GM19023 (cell line): ENCODE results near the gene DNMT3A.

Experiments
- ATAC-seq: cut with Tn5 transposase; IDR thresholded peaks from one replicate; pipeline ENCODE4 v1.9.1; 2021; ENCODE audit warnings: mild to moderate bottlenecking, moderate library complexity; ENCODE audit not compliant: unreplicated experiment

Gene DNMT3A

GRCh38 chr2:25373269-25373981 is 31.7 kb upstream of the DNMT3A start:
- no peak for ATAC-seq

GRCh38 chr2:25372405-25373268 is 30.9 kb upstream of the DNMT3A start:
- no peak for ATAC-seq

GRCh38 chr2:25371253-25372241 is 29.8 kb upstream of the DNMT3A start:
- no peak for ATAC-seq

- no peak for ATAC-seq
Measured at GRCh38 chr2:25369876-25370275, 28.2 kb upstream of the DNMT3A start.

- ATAC-seq = no peak
Measured at GRCh38 chr2:25369439-25369838, 27.7 kb upstream of the DNMT3A start.

GRCh38 chr2:25368660-25369059 is 26.9 kb upstream of the DNMT3A start:
- no peak for ATAC-seq

- ATAC-seq = no peak
Measured at GRCh38 chr2:25367296-25367695, 25.6 kb upstream of the DNMT3A start.

- no peak for ATAC-seq
Measured at GRCh38 chr2:25366629-25367028, 24.9 kb upstream of the DNMT3A start.

- no peak for ATAC-seq
Measured at GRCh38 chr2:25365241-25365640, 23.5 kb upstream of the DNMT3A start.

- ATAC-seq = no peak
Measured at GRCh38 chr2:25363733-25364132, 22.0 kb upstream of the DNMT3A start.

GRCh38 chr2:25362434-25363145 is 20.9 kb upstream of the DNMT3A start:
- ATAC-seq = peak; percentile 69

- ATAC-seq = peak; percentile 84
Measured at GRCh38 chr2:25362049-25362433, 20.3 kb upstream of the DNMT3A start.

GRCh38 chr2:25361261-25362048 is 19.7 kb upstream of the DNMT3A start:
- no peak for ATAC-seq

- no peak for ATAC-seq
Measured at GRCh38 chr2:25358836-25359235, 17.1 kb upstream of the DNMT3A start.

- no peak for ATAC-seq
Measured at GRCh38 chr2:25358249-25358815, 16.6 kb upstream of the DNMT3A start.

GRCh38 chr2:25356088-25356487 is 14.4 kb upstream of the DNMT3A start:
- ATAC-seq = no peak

- ATAC-seq = no peak
Measured at GRCh38 chr2:25355270-25355669, 13.5 kb upstream of the DNMT3A start.

- no peak for ATAC-seq
Measured at GRCh38 chr2:25354116-25354515, 12.4 kb upstream of the DNMT3A start.

- ATAC-seq = no peak
Measured at GRCh38 chr2:25349397-25349796, 7.7 kb upstream of the DNMT3A start.
